Measurements from ENCODE around the gene RAB39A. TPM values are rescaled to one million over a fixed set of nuclear protein-coding genes. Genes with fewer than 3 reads are reported as not detected.
"Not testable (repeated sequence)": the region's sequence is repeated elsewhere in the genome, so short reads cannot be mapped to it uniquely, and the experiment has no call there.

RAB39A gene
- not detected in 2 replicates for total RNA-seq (ENCODE audit: low replicate concordance)

- TF ChIP-seq CTCF (IDR thresholded peaks at IDR 0.05; ENCODE audit: insufficient read depth, low read length) = no peak
- peak; percentile 74 for DNase-seq (ENCODE audit: low read depth)
- peak within 1 kb of the TSS; percentile 51 for H3K4me3 ChIP-seq (ENCODE audit: low read depth, low read length)
These were observed at the start of gene RAB39A for GRCh38 chr11:107928046-107928766. RAB39A (plus strand) TSS chr11:107928448; CDS start chr11:107928569, 121 bp downstream.

GRCh38 chr11:107881471-107881870 lies 46.8 kb upstream of the RAB39A start:
- not testable (repeated sequence) for H3K4me3 ChIP-seq (ENCODE audit: low read depth, low read length); DNase-seq (ENCODE audit: low read depth)

- no peak for TF ChIP-seq CTCF (IDR thresholded peaks at IDR 0.05; ENCODE audit: insufficient read depth, low read length)
These were observed 46.0 kb upstream of the RAB39A start for GRCh38 chr11:107882095-107882820.

GRCh38 chr11:107898270-107898669 lies 30.0 kb upstream of the RAB39A start:
- no peak overlapping the region for H3K4me3 ChIP-seq (ENCODE audit: low read depth, low read length)
- peak; percentile 77 for TF ChIP-seq CTCF (IDR thresholded peaks at IDR 0.05; ENCODE audit: insufficient read depth, low read length)
- DNase-seq (ENCODE audit: low read depth) = peak; percentile 74

More at GRCh38 chr11:107882095-107882820, 46.0 kb upstream of the RAB39A start:
- no peak for DNase-seq (ENCODE audit: low read depth)
- H3K4me3 ChIP-seq (ENCODE audit: low read depth, low read length) = no peak overlapping the region

GRCh38 chr11:107908211-107908610 lies 20.0 kb upstream of the RAB39A start:
- no peak for TF ChIP-seq CTCF (IDR thresholded peaks at IDR 0.05; ENCODE audit: insufficient read depth, low read length)
- H3K4me3 ChIP-seq (ENCODE audit: low read depth, low read length) = no peak overlapping the region
- no peak for DNase-seq (ENCODE audit: low read depth)

- DNase-seq (ENCODE audit: low read depth); H3K4me3 ChIP-seq (ENCODE audit: low read depth, low read length): not testable (repeated sequence)
These were observed 15.8 kb upstream of the RAB39A start for GRCh38 chr11:107912415-107912814.

- no peak for DNase-seq (ENCODE audit: low read depth)
- H3K4me3 ChIP-seq (ENCODE audit: low read depth, low read length) = no peak overlapping the region
- no peak for TF ChIP-seq CTCF (IDR thresholded peaks at IDR 0.05; ENCODE audit: insufficient read depth, low read length)
These were observed 13.0 kb upstream of the RAB39A start for GRCh38 chr11:107915229-107915628.
